ENCODE data around the gene TXNL4A. TPM values are rescaled to one million over a fixed set of nuclear protein-coding genes. Genes with fewer than 3 reads are reported as not detected.

TXNL4A gene
- total RNA-seq, 1 experiment from 2014 or later: 216 TPM

- H3K36me3 ChIP-seq (ENCODE audit: insufficient read depth, low read length, poor library complexity, severe bottlenecking): peaks cover 29% of the 10 kb centered on the region
- H3K27me3 ChIP-seq (replicated peaks; ENCODE audit: insufficient read depth, low read depth, low read length, poor library complexity): no peaks in the 10 kb centered on the region
- TF ChIP-seq EZH2 (IDR thresholded peaks at IDR 0.05; ENCODE audit: borderline replicate concordance, low read depth, low read length, poor library complexity, severe bottlenecking): no peak
- TF ChIP-seq, protein P1, sequence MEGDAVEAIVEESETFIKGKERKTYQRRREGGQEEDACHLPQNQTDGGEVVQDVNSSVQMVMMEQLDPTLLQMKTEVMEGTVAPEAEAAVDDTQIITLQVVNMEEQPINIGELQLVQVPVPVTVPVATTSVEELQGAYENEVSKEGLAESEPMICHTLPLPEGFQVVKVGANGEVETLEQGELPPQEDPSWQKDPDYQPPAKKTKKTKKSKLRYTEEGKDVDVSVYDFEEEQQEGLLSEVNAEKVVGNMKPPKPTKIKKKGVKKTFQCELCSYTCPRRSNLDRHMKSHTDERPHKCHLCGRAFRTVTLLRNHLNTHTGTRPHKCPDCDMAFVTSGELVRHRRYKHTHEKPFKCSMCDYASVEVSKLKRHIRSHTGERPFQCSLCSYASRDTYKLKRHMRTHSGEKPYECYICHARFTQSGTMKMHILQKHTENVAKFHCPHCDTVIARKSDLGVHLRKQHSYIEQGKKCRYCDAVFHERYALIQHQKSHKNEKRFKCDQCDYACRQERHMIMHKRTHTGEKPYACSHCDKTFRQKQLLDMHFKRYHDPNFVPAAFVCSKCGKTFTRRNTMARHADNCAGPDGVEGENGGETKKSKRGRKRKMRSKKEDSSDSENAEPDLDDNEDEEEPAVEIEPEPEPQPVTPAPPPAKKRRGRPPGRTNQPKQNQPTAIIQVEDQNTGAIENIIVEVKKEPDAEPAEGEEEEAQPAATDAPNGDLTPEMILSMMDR (conservative IDR thresholded peaks at IDR 0.05; ENCODE audit: low read depth, low read length): no peak
- BruUV-seq (replicated peaks): no TSS peak
- no peaks in the 10 kb centered on the region for H3K4me1 ChIP-seq (ENCODE audit: insufficient read depth, low read length, poor library complexity, severe bottlenecking)
- peaks cover 41% of the 10 kb centered on the region for H3K9me3 ChIP-seq (ENCODE audit: low read depth, low read length, poor library complexity, severe bottlenecking)
- ChIA-PET POLR2A (ENCODE audit: low non-redundant PET) (no interaction called here), CTCF (no interaction called here)
- H3K4me3 ChIP-seq (ENCODE audit: low read depth, low read length, poor library complexity, severe bottlenecking): no peak overlapping the region
- DNase-seq (ENCODE audit: low spot score): no peak
- H3K27ac ChIP-seq (ENCODE audit: low read depth, low read length, poor library complexity, severe bottlenecking): no peak overlapping the region
- intact Hi-C loops (cut with micrococcal nuclease; ENCODE audit: unreplicated experiment): no loop called here
These were observed 54.6 kb downstream of the TXNL4A start for GRCh38 chr18:79933765-79934164.

- Histone ChIP-seq H3K27me3 (replicated peaks; ENCODE audit: insufficient read depth, low read depth, low read length, poor library complexity) (no peaks in the 10 kb centered on the region), H3K36me3 (ENCODE audit: insufficient read depth, low read length, poor library complexity, severe bottlenecking) (peaks cover 34% of the 10 kb centered on the region), H3K9me3 (ENCODE audit: low read depth, low read length, poor library complexity, severe bottlenecking) (peaks cover 43% of the 10 kb centered on the region), H3K4me3 (ENCODE audit: low read depth, low read length, poor library complexity, severe bottlenecking) (no peak overlapping the region), H3K27ac (ENCODE audit: low read depth, low read length, poor library complexity, severe bottlenecking) (no peak overlapping the region), H3K4me1 (ENCODE audit: insufficient read depth, low read length, poor library complexity, severe bottlenecking) (no peaks in the 10 kb centered on the region)
- intact Hi-C loops (cut with micrococcal nuclease; ENCODE audit: unreplicated experiment): no loop called here
- ChIA-PET POLR2A (ENCODE audit: low non-redundant PET) (no interaction called here), CTCF (no interaction called here)
- no peak for TF ChIP-seq EZH2 (IDR thresholded peaks at IDR 0.05; ENCODE audit: borderline replicate concordance, low read depth, low read length, poor library complexity, severe bottlenecking)
- TF ChIP-seq, protein P1 (conservative IDR thresholded peaks at IDR 0.05; ENCODE audit: low read depth, low read length): no peak
- no TSS peak for BruUV-seq (replicated peaks)
- DNase-seq (ENCODE audit: low spot score): no peak
These were observed 55.5 kb downstream of the TXNL4A start for GRCh38 chr18:79932907-79933306.

DNA sequence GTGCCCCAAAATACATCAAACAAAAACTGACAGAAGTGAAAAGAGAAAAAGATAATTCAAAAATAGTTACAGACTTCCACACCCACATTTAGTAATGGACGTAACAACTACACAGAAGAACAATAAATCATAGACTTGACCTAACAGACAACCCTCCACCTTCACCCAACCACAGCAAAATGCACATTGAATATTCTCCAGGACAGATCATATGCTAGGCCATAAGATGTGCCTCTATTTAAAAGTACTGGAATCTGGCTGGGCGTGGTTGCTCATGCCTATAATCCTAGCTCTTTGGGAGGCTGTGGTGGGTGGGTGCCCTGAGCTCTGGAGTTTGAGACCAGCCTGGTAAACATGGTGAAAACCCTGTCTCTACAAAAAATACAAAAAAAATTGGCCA is 56.9 kb downstream of the TXNL4A start:
- CTCF ChIA-PET: no interaction called here
- Histone ChIP-seq H3K9me3 (ENCODE audit: low read depth, low read length, poor library complexity, severe bottlenecking) (peaks cover 43% of the 10 kb centered on the region), H3K36me3 (ENCODE audit: insufficient read depth, low read length, poor library complexity, severe bottlenecking) (peaks cover 34% of the 10 kb centered on the region), H3K27me3 (replicated peaks; ENCODE audit: insufficient read depth, low read depth, low read length, poor library complexity) (no peaks in the 10 kb centered on the region), H3K4me1 (ENCODE audit: insufficient read depth, low read length, poor library complexity, severe bottlenecking) (no peaks in the 10 kb centered on the region), H3K4me3 (ENCODE audit: low read depth, low read length, poor library complexity, severe bottlenecking) (no peak overlapping the region), H3K27ac (ENCODE audit: low read depth, low read length, poor library complexity, severe bottlenecking) (no peak overlapping the region)
- intact Hi-C loops (cut with micrococcal nuclease; ENCODE audit: unreplicated experiment): no loop called here
- no TSS peak for BruUV-seq (replicated peaks)
- no peak for TF ChIP-seq EZH2 (IDR thresholded peaks at IDR 0.05; ENCODE audit: borderline replicate concordance, low read depth, low read length, poor library complexity, severe bottlenecking)
- TF ChIP-seq, protein P1 (conservative IDR thresholded peaks at IDR 0.05; ENCODE audit: low read depth, low read length): no peak
- no peak for DNase-seq (ENCODE audit: low spot score)
- POLR2A ChIA-PET (ENCODE audit: low non-redundant PET): no interaction called here

All from A673 (cell line).